HL-60/S4 treated with phorbol 12-myristate 13-acetate at 8.2 ng/mL for 4 days and 3 days (cell line): ENCODE results near the gene ENTPD3.
"Not testable (repeated sequence)": the region's sequence is repeated elsewhere in the genome, so short reads cannot be mapped to it uniquely, and the experiment has no call there.

ENCODE experiments used
- in situ Hi-C: fragments of 300-500 bp; cut with MboI; formaldehyde crosslinking; loops from 2 replicates; pipeline ENCODE4 v1.15.0; 2022; ENCODE audit warnings: low sequenced_read_pairs

ENTPD3 gene

GRCh38 chr3:40456940-40457823, 70.2 kb downstream of the ENTPD3 start, which contains the start of gene RPL14:
RPL14 (plus strand) TSS chr3:40457339; CDS start chr3:40457472, 133 bp downstream.
- in situ Hi-C loops: no loop called here

DNA sequence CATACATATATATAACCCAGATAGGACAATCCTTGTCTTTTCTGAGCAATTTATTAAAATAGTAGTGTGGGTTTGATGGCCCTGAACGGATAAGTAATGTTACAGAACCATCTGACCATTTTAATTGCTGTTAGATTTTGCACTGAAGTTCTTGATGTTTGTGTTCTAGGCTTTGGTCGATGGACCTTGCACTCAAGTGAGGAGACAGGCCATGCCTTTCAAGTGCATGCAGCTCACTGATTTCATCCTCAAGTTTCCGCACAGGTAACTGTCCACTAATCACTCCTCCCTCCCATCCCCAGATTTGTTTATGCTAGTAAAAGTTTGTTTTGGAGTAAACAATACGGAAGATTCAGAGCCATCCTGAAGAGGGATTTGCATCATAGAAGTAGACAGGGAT, 71.5 kb downstream of the ENTPD3 start:
- in situ Hi-C loops: no loop called here

DNA sequence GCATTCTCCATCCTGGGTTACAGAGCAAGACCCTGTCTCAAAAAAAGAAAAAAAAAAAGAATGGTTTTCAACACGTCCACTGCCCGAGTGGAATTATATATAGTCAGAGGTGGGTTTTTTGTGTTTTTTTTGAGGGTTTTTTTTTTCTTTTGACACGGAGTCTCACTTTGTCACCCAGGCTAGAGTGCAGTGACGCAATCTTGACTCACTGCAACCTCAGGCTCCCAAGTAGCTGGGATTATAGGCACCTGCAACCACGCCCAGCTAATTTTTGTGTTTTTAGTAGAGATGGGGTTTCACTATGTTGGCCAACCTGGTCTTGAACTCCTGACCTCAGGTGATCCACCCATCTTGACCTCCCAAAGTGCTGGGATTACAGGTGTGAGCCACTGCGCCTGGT, 73.5 kb downstream of the ENTPD3 start:
- in situ Hi-C loops: not testable (repeated sequence)

- in situ Hi-C loops: no loop called here
These were observed 74.2 kb downstream of the ENTPD3 start for GRCh38 chr3:40461161-40461560.

DNA sequence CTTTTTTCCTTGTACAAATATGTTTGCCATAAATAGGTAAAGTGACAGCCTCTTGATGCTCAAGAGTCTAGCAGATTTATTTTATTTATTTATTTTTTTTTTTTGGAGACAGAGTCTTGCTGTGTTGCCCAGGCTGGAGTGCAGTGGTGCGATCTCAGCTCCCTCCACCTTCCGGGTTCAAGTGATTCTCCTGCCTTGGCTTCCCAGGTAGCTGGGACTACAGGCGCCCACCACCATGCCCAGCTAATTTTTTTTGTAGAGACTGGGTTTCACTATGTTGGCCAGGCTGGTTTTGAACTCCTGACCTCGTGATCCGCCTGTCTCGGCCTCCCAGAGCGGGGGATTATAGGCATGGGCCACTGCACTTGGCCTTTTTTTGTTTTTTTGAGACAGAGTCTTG, 75.9 kb downstream of the ENTPD3 start:
- in situ Hi-C loops: not testable (repeated sequence)

- in situ Hi-C loops: no loop called here
These were observed 76.6 kb downstream of the ENTPD3 start for GRCh38 chr3:40463579-40463978.

GRCh38 chr3:40464339-40465110, 77.5 kb downstream of the ENTPD3 start:
- in situ Hi-C loops: no loop called here

- in situ Hi-C loops: no loop called here
These were observed 78.1 kb downstream of the ENTPD3 start for GRCh38 chr3:40465111-40465407.

DNA sequence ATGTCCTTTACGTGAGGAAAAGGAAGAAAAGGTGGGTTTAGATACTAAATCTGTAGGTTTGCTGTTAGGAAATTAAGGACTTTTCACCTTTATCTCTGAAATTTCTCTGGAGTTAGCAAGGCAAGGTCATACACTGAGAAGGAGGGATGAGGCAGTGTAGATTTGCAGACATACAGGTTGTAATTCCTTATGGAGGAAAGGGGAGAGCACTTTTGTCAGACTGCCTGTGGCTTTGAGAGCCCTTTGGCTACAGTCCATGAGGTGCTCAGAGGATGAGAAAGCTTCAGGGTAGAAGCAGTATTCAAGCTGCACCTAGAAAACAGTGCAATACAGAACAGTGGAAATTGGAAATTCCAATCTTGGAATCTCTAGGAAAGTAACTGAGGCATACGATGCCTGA, 78.5 kb downstream of the ENTPD3 start:
- in situ Hi-C loops: no loop called here

DNA sequence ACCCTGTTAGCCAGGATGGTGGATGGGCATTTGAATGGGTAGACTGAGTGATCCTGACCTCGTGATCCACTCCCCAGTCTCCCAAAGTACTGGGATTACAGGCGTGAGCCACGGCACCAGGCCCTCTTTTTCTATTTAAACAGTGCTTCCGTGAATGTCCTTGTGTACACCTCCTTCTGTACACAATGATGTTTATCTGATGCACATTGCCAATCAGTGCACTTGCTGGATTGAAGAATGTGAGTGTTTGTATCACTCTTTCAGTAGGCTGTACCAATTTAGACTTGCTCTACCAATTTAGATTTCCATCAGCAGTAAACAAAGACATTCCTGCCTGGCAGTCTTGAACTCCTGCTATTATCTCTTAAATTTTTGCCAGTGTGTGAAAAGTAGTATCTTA, 81.0 kb downstream of the ENTPD3 start:
- in situ Hi-C loops: no loop called here

- in situ Hi-C loops: no loop called here
These were observed 83.7 kb downstream of the ENTPD3 start for GRCh38 chr3:40470701-40471100.

DNA sequence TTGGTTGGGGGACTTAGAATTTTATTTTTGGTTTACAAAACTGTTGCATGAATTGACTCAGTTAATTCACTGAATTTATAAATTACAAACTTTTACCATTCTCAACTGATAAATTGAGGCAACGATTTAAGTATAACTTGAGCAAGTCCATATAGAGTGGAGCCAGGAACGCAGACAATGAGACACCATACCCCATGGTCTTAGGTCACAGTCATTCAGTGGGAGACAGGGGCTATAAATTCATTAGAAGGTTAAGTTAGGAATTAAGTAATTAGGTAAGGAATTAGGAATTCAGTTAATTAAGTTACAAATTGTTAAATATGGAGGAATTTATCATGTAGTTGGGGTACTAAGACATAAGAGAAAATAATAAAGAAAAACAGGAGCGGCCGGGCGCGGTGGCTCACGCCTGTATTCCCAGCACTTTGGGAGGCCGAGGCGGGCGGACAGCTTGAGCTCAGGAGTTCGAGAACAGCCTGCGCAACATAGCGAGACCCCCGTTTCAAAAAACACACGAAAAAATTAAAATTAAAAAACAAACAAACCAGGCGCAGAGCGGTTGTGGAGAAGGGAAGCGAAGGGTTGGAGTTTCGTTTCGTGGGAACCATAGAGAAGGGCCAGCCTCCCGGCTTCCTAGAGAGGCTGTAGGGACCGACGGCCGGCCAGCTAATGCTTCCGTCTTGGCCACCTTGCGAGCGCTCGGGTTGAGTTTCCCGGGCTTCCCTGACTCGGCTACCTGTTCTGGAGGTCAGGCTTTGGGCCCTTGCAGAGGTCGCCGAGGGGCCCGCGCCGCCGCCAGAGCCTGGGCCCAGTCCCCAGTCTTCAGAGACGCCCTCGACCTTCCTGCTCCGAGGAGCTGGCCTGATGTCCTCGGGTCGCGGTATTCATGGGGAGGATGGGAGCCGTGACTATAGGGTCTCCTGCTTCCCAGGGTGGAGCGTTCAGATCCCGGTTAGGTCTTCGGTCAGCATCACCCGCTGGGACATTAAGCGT, 89.8 kb downstream of the ENTPD3 start, which contains the start of gene ZNF619:
TSS of gene ZNF619 (plus strand) at position 645 of the 993 bp plus-strand sequence. CDS start 858 bp downstream, outside the sequence.
- in situ Hi-C loops: no loop called here

DNA sequence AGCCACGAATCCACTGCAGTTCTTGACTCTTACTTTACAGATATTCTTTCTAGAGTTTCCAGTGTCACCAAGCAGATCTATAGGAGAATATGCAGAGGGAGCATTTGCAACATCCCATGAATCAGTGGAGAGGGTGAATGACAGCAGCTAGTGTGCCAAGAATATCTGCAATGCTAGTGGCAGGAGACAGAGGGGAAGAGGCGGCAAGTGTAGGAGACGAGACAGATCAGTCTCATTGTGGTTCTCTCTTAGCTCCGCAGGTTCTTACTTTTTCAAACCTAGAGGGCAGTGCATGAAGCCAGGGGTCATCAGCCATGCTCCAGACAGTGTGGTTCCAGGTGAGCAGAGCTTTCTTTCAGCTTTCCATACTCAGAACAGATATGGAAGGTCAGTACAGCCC, 90.7 kb downstream of the ENTPD3 start:
- in situ Hi-C loops: no loop called here
